Articular chondrocyte of knee joint (primary cell): ENCODE results near the gene NDUFS8. TPM values are rescaled to one million over a fixed set of nuclear protein-coding genes. Genes with fewer than 3 reads are reported as not detected.

Experiments used
- small RNA-seq: library from RNA; depleted of rRNA; stranded (forward); fragments of <200 nt; gene quantifications from one replicate; pipeline ENCODE3, GENCODE V24; 2012
- total RNA-seq: library from RNA; depleted of rRNA; stranded (reverse); fragments of >200 nt; gene quantifications from 2 replicates; pipeline ENCODE4 v1.2.3, GENCODE V29; 2012

The NDUFS8 gene
- 31.1 and 43.6 TPM in 2 replicates for total RNA-seq

DNA sequence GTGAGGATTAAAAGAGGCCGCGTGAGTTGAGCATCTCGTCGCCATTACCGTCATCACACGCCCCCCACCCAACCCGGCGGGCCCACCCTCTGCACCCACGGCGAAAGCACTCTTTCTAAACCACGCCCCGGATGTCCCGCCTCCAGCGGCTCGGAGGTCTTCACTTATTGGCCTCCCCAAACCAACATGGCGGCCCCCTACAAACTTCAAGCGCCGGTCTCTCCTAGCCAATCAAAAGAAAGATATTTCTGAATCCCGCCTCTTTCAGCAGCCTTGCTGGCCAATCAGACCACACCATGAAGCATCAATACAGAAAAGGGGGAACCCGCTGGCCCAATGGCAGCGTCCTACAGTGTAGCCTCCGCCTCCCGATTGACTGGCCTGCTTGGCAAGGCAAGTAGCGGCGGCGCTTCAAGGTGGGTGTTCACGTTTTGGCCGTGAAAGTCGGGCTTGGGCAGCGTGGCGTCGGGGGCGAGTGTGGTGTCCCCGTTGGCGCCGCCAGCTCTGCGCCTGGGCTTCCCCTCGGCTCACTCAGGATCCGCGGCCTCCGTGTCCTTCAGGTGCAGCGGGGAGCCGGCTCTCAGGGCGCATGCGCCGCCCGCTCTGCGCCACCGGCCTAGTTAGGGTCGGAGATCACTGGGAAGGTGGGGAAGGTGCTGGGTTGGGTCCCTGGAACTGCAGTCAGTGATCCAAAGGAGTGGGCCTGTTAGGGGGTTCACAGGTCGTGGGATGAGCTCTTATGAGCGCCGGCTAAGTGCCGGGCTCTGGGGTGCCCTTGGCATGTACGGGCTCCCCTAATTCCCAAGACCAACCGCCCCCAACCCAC is at the start of gene NDUFS8:
TSS of gene NDUFS8 (plus strand) at position 364 of the 826 bp plus-strand sequence. CDS start 1,471 bp downstream, outside the sequence.

DNA sequence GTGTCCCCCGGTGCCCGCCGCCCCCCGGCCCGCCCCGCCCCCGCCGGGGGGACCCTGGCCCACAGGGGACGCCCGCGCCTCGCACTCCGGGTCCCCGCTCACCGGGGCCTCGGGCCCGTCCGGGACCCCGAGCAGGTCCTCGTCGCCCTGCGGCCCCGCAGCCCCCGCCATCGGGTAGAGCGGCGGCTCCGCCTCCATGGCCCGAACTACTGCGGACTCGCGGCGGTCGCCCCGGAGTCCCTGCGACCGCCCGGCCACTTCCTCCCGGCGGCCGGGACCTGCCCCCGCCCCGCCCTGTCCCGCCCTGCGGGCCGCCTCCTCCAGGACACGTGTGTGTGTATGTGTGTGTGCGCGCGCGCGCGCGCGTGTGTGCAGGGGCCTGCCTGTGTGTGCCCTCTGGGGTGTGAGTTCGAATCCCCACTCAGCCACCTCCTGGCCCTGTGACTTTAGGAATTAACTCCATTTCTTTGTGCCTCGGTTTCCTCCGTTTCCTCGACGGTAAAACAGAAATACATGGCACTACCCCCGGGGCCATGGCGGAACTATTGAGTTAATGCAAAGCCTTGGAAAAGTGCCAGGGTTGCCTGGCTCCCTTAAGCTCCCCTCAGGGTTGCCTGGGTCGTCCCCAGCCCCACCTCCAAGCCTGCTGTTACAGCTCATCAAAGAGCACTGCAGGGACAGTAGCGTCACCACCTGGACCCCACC is 26.5 kb upstream of the NDUFS8 start, which contains the start of gene UNC93B1:
TSS of gene UNC93B1 (minus strand) at position 252 of the 705 bp plus-strand sequence. CDS start at position 198, 54 bp downstream.

DNA sequence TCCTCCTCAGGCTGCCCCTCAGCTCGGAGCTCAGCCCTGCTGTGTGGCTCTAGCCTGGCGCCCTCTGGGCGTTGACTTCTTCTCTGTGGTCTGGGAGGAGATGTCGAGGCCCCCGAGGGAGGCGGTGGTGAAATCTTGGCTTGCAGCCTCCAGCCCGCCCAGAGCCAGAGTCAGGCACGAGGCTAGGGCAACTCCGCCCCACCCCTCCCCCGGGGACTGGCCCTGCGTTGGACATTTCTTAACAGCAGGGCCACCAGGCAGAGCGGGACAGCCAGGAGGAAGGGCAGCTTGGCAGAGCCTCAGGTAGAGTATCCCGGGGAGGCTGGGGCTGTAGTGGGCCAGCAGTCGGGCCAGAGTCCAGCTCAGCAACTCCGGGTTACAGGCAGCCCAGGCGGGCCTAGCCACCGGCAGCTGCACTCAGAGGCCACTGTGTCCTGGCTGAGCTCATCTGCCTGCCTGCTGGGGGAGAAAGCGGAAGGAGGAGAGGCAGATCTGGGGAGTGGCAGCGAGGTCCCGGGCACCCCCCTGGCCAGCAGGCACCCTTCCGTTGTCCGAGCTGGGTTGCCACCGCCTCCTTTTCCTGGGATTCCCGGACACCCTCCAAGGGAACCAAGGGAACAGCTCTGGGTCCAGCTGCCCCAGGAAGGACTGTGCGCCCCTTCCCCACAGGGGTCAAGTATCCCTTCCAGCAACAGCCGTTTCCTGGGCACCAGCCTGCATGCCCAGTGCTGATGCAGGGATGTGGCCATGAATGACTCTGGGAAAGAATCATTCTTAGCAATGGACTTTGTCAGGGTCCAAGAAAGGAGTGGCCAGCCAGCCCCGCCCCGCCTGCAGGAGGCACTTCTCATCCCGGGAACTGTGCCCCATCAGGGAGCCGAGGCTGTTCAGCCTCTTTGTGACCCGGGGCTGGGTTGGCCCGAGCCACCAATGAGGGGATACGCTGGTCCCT is 20.1 kb upstream of the NDUFS8 start, which contains the start of gene ALDH3B1:
TSS of gene ALDH3B1 (plus strand) at position 238 of the 952 bp plus-strand sequence. CDS start 4,971 bp downstream, outside the sequence.

DNA sequence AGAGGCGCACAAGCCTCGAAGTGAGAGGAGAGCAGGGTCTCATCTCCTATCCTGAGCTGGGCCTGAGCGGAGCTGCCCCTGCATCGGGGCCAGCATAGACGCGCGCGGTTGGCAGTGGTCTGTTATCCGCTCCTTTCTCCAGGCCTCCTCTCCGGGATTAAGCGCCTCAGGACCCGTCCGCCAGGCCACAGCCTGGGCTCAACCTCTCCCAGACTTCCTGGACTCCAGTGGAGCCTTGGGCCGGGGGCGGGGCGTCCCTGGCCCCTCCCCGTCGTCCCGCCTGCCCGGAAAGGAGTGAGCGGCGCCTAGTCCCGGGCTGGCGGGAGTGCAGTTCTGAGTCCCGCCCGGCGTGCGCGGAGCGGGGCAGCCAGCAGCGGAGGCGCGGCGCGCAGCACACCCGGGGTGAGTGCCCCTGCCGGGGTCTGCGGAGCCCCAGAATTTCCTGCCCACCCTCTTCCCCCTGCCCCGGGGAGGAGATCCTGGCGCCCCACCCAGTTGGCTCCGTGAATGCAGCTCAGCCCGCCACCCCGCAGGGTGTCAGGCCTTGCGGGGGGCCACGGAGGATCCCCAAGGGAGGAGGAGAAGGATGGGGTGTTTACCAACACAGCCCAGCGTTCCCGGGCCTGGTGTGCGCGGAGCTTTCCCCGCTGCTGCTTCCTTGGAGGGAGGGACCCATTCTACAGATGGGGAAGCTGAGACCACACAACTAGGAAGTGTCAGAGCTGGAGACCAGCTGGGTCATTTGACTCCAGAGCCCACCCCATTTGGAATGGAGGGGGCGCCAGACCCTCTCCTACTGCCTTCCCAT is 8.4 kb downstream of the NDUFS8 start, which contains the start of gene TCIRG1:
TSS of gene TCIRG1 (plus strand) at position 308 of the 808 bp plus-strand sequence. CDS start 2,247 bp downstream, outside the sequence.

Small RNAs within 50 kb of the gene (small RNA-seq; reads per million reads assigned to genes)
- not detected for gene MIR6753

Other genes with a start within 250 kb of the NDUFS8 start
- gene UNC93B1, start 26.6 kb upstream of the NDUFS8 start, total RNA-seq: 27.3 and 31.4 TPM in 2 replicates
- 50.2 and 50.5 TPM in 2 replicates for gene ALDH3B1, start 20.4 kb upstream of the NDUFS8 start, total RNA-seq
- 52.4 and 67.7 TPM in 2 replicates for gene TCIRG1, start 8.3 kb downstream of the NDUFS8 start, total RNA-seq
- gene CHKA, start 90.7 kb downstream of the NDUFS8 start, total RNA-seq: 14.8 and 23.9 TPM in 2 replicates
- 27.4 and 31.6 TPM in 2 replicates for gene KMT5B, start 182.6 kb downstream of the NDUFS8 start, total RNA-seq
- gene C11orf24, start 241.3 kb downstream of the NDUFS8 start, total RNA-seq: 40.4 and 47.4 TPM in 2 replicates